ENCODE data around the gene HOMER2.

The HOMER2 gene

GRCh38 chr15:82992436-82992998 is 40.0 kb upstream of the HOMER2 start:
- no peak for TF ChIP-seq CTCF (IDR thresholded peaks at IDR 0.05; ENCODE audit: insufficient read depth, low read depth, low read length, missing control alignments)
- no peak for DNase-seq (ENCODE audit: low read depth)
- H3K4me3 ChIP-seq (ENCODE audit: low read length), result no peak overlapping the region

GRCh38 chr15:82986442-82986780 is 33.9 kb upstream of the HOMER2 start:
- DNase-seq (ENCODE audit: low read depth), result peak; percentile 45
- H3K4me3 ChIP-seq (ENCODE audit: low read length), result peak overlapping the region; percentile 99
- no peak for TF ChIP-seq CTCF (IDR thresholded peaks at IDR 0.05; ENCODE audit: insufficient read depth, low read depth, low read length, missing control alignments)

- peak within 1 kb of the TSS; percentile 99 for H3K4me3 ChIP-seq (ENCODE audit: low read length)
- DNase-seq (ENCODE audit: low read depth), result peak; percentile 97
- no peak for TF ChIP-seq CTCF (IDR thresholded peaks at IDR 0.05; ENCODE audit: insufficient read depth, low read depth, low read length, missing control alignments)
Observed at GRCh38 chr15:82985688-82986441, 33.3 kb upstream of the HOMER2 start, which contains the start of gene RAMAC. RAMAC (plus strand) TSS chr15:82986210; CDS start chr15:82989019, 2,809 bp downstream.

- H3K4me3 ChIP-seq (ENCODE audit: low read length), result no peak overlapping the region
- no peak for TF ChIP-seq CTCF (IDR thresholded peaks at IDR 0.05; ENCODE audit: insufficient read depth, low read depth, low read length, missing control alignments)
- no peak for DNase-seq (ENCODE audit: low read depth)
Observed at GRCh38 chr15:82980981-82981380, 28.5 kb upstream of the HOMER2 start.

GRCh38 chr15:82979726-82980125 is 27.2 kb upstream of the HOMER2 start:
- no peak for DNase-seq (ENCODE audit: low read depth)
- no peak for TF ChIP-seq CTCF (IDR thresholded peaks at IDR 0.05; ENCODE audit: insufficient read depth, low read depth, low read length, missing control alignments)
- no peak overlapping the region for H3K4me3 ChIP-seq (ENCODE audit: low read length)

GRCh38 chr15:82978438-82978837 is 25.9 kb upstream of the HOMER2 start:
- no peak for TF ChIP-seq CTCF (IDR thresholded peaks at IDR 0.05; ENCODE audit: insufficient read depth, low read depth, low read length, missing control alignments)
- no peak overlapping the region for H3K4me3 ChIP-seq (ENCODE audit: low read length)
- DNase-seq (ENCODE audit: low read depth), result no peak

GRCh38 chr15:82977076-82977475 is 24.6 kb upstream of the HOMER2 start:
- TF ChIP-seq CTCF (IDR thresholded peaks at IDR 0.05; ENCODE audit: insufficient read depth, low read depth, low read length, missing control alignments), result no peak
- H3K4me3 ChIP-seq (ENCODE audit: low read length), result no peak overlapping the region
- no peak for DNase-seq (ENCODE audit: low read depth)

All from epithelial cell of esophagus (primary cell).